ENCODE measurements around the gene SEBOX. TPM values are rescaled to one million over a fixed set of nuclear protein-coding genes. Genes with fewer than 3 reads are reported as not detected.

SEBOX gene
- total RNA-seq, 1 donor from 2014 or later = not detected

DNA sequence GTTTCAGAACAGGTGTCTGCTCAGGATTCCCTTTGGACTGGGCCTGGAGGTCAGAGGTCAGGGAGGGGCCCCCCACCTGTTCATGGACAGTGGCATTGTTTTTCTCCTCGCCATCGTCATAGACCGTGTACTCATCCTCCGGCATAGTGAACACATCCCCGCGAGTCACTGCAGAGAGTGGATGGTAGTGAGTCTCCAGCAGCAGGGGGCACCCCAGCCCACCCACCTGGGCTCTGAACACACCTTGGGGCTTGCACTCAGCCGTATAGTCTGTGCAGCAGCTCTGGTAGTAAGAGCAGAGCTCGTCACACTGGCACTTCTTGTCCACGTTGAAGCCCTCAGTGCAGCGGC lies 4.7 kb upstream of the SEBOX start:
- intact Hi-C loops (cut with micrococcal nuclease) = loop anchor here (2.0 to 10.0 kb wide), 2 partner anchors 51 to 175 kb away; partner anchors contain the start of gene TMEM97

DNA sequence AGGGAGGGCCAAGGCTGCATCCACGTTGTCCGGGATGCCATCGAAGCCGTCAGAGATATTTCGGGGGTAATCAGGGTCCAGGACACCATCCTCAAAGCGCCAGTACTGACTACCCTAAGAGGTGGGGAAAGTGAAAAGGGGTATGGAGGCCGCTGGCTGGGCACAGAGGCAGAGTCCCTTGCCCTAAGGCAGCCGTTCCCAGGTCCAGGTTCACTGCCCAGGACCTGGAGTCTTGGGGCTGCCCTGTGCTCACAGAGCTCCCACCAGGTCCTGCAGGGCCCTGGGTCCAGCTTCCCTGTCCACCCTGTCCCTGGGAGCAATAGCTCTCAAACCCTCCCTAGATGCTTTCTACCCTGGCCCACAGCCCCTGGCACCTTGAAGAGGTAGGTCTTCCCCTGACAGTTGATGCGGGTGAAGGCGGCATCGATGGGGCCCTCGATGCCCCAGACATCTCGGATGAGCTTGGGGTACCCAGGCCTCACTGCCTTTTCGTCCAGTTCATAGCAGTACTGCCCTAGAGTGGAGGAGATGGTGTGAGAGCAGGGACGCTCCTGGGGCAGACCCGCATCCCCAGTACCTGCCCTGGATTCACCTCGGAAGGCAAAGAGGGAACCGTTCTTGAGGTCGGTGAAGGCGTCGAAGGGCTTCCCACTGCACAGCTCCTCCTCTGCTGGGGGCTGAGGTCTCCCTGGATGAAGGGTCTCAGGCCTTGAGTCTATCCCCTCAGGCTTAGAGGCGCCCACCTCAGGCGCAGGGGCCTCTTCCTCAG lies 4.1 kb upstream of the SEBOX start:
- intact Hi-C loops (cut with micrococcal nuclease) = no loop called here

DNA sequence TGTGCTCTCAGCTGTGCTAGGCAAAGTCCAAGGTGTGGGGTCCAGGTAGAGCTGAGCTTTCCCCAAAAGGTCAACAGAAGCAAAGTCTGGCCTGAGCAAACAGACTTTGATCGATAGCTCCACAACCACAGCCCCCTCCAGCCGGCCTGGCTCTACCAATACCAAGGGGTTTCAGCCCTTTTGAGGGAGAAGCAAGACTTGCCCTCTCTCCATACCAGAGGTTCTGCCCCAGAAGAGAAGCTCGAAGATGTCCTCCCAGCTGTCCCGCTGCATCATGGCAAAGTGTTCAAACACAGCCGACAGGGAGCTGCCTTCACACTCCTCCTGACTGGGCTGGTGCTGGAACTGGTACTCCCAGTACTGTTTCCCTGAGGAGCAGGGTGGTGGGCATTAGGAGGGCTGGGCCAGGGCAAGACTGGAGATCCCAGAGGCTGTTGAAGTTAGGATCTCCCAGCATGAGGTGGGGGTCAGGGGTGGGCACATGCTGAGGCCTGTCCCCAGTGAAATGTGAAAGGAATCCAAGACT lies 3.4 kb upstream of the SEBOX start:
- intact Hi-C loops (cut with micrococcal nuclease) = no loop called here

DNA sequence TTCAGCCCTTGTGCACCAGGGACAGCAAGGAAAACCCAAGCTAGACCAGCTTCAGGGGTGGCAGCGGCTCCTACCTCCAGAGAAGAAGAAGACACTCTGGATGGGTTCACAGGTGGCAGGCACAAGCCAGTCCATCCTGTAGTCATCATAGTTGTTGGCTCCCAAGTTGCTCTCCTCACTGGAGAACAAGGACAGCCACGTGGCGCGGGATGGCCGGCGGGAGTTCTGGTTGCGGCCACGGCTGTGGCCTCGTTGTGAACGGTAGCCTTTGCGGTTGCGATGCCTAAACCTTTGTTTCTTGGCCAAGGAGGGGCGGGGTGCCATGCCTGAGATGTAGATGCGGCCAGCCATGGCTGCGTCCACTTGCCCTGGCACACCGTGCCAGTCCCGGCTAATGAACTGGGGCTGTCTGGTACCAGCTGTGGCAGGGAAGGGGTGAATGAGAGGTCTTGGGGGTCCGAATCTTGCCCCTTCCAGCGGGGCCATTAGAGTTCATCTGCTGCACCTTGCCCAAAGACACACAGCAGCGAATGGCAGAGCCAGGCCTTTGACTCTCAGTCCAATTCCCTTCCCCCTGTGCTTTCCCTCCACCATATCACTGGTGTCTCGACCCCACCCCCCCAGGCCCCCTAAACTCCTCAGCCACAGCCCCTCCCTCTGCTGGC lies 2.8 kb upstream of the SEBOX start:
- intact Hi-C loops (cut with micrococcal nuclease) = no loop called here

DNA sequence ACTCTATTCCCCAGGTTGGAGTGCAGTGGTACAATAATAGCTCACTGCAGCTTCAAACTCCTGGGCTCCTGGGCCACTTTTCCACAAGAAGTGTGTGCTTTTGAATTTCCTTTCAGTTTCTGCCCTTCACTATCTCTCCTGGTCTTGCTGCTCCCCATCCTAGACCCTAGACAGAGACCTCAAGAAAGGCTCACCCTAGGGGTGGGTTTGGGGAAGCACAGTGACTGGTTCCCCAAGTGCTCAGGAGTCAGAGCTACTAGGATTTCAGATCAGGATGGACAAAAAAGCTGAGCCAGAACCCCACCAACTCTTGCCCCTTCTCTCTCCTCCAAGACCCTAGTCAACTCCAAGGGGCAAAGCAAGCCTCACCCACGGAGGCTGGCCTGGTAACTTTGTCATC lies 1.6 kb upstream of the SEBOX start:
- intact Hi-C loops (cut with micrococcal nuclease) = no loop called here

DNA sequence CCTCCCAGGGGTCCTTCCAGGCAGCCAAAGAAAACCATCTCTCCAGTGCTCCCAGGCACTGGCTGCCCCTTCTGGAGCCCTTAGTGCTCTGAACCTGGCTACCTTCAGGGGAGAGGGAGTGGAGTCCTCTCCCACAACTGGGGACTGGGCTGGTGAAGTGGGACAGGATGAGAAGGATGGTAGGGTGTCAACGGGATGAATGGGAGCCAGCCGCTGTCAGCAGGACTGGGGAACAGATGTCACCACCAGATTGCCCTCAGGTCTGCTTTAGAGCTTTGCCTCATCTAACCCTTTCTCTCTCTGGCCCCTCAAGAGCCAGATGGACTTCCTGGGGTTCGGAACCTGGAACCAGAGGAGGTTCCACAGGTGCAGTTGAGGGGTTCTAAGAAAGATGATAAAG lies 488 bp upstream of the SEBOX start:
- intact Hi-C loops (cut with micrococcal nuclease) = no loop called here

DNA sequence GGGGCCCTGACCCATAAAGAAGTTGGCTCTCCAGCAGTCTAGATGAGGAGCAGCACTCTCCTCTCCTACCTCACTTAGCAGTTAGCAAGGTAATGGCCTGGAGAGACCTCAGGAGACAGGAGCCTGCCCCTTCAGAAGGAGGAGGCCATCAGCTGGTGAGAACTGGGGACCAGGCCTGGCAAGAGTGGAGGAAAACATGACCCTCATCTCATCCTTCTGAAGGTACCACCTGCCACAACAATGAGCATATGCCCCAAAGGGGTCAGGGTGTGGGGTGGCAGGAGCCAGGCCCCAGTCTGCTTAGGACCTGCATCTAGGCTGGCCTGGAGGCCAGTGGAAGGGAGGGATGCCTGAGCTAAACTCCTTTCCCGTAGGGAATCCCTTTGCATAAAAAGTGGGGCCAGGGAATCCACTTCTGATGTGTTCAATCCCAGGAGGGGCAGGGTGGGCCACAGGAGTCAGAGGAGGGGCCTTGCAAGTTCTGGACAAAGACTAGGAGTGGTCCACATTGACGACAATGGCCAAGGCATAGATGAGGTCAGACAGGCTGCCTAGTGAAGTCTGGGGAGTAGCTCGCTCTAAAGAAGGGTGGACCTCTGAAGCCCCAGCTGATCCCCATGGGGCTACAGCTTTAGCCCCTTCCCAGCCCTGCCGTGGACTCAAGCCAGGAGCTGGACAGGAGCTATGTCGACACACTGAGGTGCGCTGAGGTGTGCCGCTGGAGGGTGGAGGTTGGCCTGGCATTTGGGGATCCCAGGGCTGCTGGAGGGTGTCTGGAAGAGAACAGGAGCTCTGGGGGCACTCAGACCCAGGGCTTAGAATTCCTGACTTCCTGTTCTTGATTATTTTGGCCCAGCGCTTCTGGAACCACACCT lies 986 bp downstream of the SEBOX start:
- intact Hi-C loops (cut with micrococcal nuclease) = no loop called here

DNA sequence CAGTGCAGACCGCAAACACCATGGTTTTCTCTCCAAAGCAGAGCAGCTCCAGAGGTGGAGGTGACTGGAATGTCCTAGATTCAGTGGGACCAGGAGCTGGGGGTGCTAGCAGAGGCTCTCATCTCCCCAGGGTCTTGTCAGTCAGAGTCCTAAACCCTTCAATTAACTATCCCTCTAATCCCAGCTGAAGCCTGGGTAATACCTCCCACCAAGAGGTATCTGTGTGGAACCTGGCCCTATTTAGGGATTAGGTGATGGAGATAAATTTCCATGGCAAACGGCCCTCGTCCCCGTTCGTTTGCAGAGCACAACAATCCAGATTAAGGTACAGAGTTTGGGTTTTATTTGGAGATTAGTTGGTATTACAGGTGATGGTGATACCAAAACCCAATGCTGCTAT lies 1.8 kb downstream of the SEBOX start:
- intact Hi-C loops (cut with micrococcal nuclease) = no loop called here

DNA sequence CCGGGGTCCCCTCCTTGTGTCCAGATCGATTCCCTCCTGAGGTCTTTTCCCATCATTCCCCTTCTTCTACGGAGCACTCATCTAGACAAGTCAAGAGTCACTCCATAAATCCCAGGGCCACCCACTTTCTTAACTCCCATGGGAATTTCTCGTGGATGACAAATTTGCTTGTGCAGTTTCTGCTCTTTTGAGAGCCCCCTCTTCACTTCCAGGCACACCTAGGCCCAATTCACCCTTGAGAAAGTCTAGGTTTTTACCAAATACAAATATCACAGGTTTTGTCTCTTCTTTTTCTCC lies 7.2 kb downstream of the SEBOX start:
- intact Hi-C loops (cut with micrococcal nuclease) = loop anchor here (1.0 kb wide), 4 partner anchors 13 to 39 kb away; partner anchors contain the start of genes IFT20, SARM1, TMEM97 and TNFAIP1

DNA sequence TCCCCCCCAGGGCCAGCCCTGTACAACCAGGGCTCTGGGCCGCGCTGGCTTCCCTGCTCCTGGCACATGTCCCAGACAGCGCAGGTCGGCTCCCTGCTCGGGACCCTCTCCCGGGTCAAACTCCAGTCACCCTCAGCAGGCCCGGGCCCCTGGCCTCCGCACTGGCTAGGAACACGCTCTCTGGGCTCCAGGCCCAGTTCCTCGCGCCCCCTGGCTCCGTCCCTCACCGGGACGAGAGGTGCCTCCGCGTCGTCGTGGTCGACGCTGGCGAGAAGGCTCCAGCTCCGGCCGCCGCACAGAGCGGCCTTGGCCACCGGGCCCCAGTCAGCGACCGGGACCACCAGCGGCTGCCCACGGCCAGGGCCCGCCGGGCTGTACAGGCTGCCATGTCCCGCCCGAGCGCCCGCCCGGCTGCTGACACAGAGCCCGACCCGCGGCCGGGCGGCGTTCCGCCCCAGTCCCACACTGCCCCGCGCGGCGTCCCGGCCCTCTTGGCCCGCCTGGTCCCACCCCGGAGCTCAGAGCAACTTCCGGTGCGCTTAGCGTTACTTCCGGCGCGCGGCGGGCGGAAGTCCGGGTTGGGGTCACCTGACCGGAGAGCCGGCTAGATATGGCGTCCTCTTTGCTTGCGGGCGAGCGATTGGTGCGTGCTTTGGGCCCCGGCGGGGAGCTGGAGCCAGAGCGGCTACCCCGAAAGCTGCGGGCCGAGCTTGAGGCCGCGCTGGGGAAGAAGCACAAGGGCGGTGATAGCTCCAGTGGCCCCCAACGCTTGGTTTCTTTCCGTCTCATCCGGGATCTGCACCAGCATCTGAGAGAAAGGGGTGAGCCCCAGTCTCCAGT lies 7.7 kb downstream of the SEBOX start, which contains the start of gene POLDIP2:
POLDIP2 (minus strand) TSS at position 467 of the 840 bp plus-strand sequence; CDS start at position 388, 79 bp downstream.
- intact Hi-C loops (cut with micrococcal nuclease) = loop anchor here (1.0 kb wide), 4 partner anchors 14 to 38 kb away; partner anchors contain the start of genes IFT20, SARM1, TMEM97 and TNFAIP1

DNA sequence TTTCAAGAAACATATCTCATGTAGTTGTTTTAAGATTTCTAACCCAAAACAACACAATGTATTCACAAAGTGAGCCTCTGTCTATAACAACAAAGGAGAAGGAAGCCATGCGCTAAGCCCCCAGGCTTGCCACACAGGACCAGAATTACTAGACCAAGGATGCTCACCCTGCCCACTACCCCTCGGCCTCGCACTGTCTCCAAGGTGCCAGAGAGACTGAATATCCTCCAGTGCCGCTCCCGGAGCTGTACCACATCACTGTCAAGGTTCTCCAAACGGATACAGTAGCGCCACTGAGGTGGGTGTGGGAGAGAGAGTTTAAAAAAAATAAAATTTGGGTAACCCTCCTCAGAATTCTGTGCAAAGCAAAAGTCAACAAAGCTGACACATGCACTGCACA lies 14.7 kb downstream of the SEBOX start:
- intact Hi-C loops (cut with micrococcal nuclease) = no loop called here

DNA sequence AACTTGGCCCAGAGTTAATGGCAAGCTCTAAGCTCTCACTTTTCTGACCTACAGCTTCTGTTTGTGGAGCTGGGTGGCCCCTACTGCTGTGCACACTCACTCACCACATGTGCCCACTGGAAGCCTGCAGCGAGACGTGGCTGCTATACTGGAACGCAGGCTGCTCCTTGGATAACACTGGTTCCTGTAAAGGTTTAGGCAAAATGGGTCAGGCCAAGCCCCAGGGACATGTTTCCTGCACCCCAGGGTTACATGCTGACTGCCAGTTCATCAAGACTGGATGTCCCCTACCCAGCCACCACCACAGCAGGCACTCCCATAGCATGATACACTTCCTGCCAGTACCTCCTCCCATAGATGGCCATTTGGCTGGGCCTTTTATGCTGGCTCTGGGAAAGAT lies 16.0 kb downstream of the SEBOX start:
- intact Hi-C loops (cut with micrococcal nuclease) = no loop called here

DNA sequence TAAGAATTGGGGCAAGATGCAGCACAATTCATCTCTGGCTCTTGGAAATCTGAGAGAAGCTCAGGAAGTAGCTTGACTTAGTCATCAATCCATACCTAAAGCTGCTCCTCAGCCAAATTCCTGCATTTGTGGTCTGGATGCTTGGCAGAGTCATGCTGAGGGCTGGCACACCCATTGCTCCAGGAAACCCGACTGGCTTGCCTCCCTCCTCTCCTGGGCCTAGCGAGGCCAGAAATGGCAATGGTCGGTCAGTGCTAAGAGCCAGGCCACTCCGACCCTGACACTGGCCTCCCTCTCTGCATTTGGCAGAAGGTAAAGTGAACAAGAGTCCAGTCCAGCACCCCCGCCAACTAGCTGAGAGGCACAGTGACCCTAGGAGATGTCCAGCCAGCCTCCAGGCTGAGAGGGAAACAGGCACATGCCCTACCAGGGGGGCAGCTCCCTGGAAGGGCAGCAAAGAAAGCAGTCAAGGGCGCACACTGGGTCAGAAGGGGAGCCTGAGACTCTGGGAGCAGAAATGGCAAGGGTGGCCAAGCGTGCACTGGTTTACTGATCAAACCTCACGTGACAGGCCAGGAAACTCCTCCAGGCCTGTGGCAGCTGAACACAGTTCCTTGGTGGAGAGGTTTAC lies 17.6 kb downstream of the SEBOX start:
- intact Hi-C loops (cut with micrococcal nuclease) = no loop called here

DNA sequence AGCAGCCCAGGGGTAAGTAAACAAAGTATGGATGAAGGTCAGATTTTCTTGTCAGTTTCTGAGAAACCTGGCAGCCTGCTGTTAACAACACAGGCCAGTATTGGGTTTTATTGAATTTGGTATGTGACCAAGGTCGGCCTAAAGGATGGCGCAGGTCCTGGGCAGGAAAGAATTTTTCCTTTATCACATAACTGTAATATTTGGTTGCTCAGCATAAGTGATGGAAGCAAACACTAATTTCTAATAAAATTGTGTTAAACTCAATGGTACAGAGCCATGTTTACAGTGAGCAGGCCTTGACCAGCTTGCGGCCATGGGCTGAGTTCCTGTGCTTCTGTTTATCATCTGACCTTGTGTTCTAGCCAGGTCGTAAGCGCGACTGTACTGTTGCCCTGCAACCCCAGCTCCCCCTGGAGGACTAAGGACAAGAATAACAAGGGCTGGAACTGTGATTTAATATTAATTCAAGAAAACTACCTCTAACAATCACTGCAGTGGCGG lies 18.2 kb downstream of the SEBOX start:
- intact Hi-C loops (cut with micrococcal nuclease) = no loop called here

DNA sequence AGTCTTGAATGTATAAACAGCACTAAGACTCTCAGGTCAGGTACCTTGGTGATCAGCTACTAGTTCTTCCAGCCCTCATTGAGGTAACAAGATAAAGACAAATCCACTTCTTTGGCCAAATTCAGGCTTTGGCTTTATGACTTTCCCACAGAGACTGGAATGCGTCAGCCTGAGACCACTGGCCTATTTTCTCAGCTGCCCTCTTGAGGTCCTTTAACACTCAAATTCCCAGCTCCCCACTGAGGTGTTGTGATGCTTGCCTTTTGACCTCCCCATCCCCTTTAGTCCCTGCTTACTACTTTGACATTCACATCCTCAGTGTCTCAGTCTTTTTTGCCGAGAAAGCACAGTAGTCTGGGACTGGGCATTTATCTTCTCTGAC lies 18.8 kb downstream of the SEBOX start:
- intact Hi-C loops (cut with micrococcal nuclease) = no loop called here

DNA sequence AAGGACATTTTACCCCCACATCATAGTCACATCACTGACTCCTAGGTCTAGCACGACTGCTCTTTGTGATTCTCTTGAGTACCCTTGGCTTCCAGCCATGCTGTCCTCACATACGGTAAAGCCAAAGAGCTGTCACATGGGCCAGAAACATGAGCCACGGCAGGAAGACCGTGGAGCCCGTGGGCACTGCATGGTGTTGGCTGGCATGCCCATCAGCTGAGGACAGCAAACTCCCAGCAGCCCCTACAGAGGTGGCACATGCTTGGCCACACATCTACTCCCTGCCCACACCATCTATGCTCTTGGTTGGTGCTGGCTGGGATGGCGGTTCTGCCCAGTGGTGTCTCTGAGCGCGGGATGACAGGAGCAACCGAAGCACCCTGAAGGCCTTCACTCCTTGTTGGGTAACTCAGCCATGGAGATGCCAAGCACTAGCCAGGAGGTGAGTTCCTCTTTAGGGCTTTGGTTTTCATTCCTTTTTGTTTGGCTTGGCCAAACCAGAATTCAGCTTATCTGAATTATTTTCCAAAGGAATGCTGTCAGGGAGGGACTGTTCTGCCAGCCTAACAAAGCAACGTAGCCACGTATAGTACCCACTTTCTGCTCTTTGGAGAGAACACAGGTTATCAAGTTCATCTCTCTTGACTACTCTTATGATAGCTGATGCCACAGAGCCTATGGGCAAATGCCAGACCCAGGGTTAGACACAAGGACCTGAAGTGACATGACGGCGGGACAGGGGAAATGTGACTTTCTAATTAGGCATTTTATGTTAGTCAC lies 19.4 kb downstream of the SEBOX start:
- intact Hi-C loops (cut with micrococcal nuclease) = no loop called here

DNA sequence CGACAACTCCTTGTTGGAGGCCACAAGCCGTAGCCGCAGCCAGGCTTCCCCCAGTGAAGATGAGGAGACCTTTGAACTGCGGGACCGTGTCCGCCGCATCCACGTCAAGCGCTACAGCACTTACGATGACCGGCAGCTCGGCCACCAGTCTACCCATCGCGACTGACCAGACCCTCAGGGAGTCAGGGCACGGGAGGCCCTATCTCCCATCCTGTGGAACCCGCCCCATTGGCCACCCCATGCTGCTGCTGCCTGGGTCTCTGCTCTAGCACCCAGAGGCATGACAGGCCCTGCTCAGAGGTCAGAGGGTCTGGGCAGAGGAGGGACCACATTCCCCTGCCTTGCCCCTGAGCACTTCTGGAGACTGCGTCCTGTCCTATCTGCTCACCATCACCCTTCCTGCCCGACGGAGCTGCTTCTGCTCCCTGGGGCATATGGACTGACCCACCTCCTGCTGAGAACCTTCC lies 20.5 kb downstream of the SEBOX start:
- intact Hi-C loops (cut with micrococcal nuclease) = no loop called here

DNA sequence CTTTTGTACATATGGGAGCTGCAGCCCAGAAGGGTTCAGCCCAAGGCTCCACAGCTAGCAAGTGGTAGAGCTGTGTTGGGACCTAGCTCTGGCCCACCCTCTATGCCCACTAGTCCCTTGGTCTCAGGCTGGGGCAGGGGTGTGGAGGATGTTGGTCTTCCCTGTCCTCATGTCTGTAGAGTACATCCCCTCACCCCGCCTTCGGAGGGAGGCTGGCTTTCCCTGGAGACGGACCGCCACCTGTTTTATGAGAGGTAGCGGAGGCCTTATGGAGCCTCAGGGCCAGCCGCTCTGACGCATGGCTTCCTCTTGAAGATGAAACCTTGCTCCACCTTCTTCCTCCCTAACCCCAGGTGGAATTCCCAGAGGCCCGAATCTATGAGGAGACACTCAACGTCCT lies 21.0 kb downstream of the SEBOX start:
- intact Hi-C loops (cut with micrococcal nuclease) = no loop called here

DNA sequence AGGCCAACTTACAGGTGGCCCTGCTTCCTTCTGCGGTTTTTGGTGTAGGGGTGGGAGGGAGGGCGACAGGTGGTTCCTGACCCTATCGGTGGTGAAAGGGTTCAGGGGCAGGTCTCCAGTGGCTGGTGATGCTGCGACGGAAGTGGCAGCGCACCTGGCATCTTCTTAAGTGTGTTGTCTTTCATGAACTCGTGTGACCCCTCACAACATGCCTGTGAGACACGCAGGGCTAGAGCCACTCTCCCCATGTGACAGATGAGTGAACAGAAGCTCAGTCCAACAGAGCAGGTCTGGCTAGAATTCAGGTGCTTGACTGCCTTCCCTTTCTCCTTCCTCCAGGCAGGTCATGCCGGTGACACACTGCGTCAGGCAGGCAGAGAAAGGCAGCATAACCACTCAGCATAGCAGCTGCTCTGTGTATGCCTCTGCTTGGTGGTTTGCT lies 21.5 kb downstream of the SEBOX start:
- intact Hi-C loops (cut with micrococcal nuclease) = no loop called here

All from T-helper 2 cell treated with Interferon-gamma antibody and Interleukin-4, amounts not matched to agents 100 ng/mL and 5 ng/mL, for 36 hours (primary cell).